Occipital lobe (tissue), 2 donors: ENCODE measurements around the gene MRPL55. TPM values are rescaled to one million over a fixed set of nuclear protein-coding genes. Genes with fewer than 3 reads are reported as not detected.

ENCODE experiments used
- DNase-seq: peaks from one replicate; lab custom pipeline; 2025; lab: John Stamatoyannopoulos, UW
- total RNA-seq: library from RNA; depleted of rRNA; stranded (reverse); fragments of >200 nt; gene quantifications from one replicate; pipeline ENCODE4 v1.2.3, GENCODE V29; 2014

Gene MRPL55
- total RNA-seq = 24.8 TPM

GRCh38 chr1:228109073-228109961, at the start of gene MRPL55:
Gene MRPL55 (minus strand): TSS chr1:228109299. CDS start chr1:228108260, 1,039 bp downstream.
- peak; percentile 98 for DNase-seq

- no peak for DNase-seq
Observed at GRCh38 chr1:228158151-228159007, 49.3 kb upstream of the MRPL55 start.

- DNase-seq = no peak
Observed at GRCh38 chr1:228157729-228158126, 48.6 kb upstream of the MRPL55 start.

GRCh38 chr1:228156941-228157728, 48.0 kb upstream of the MRPL55 start:
- no peak for DNase-seq

GRCh38 chr1:228156515-228156881, 47.4 kb upstream of the MRPL55 start:
- no peak for DNase-seq

GRCh38 chr1:228155596-228156514, 46.8 kb upstream of the MRPL55 start:
- DNase-seq = no peak

GRCh38 chr1:228154670-228155571, 45.8 kb upstream of the MRPL55 start:
- no peak for DNase-seq

- DNase-seq = no peak
Observed at GRCh38 chr1:228154021-228154669, 45.0 kb upstream of the MRPL55 start.

GRCh38 chr1:228152918-228153258, 43.8 kb upstream of the MRPL55 start:
- no peak for DNase-seq

- no peak for DNase-seq
Observed at GRCh38 chr1:228152097-228152917, 43.2 kb upstream of the MRPL55 start.

- DNase-seq = no peak
Observed at GRCh38 chr1:228151180-228151925, 42.3 kb upstream of the MRPL55 start.

- DNase-seq = peak; percentile 26
Observed at GRCh38 chr1:228150461-228151179, 41.5 kb upstream of the MRPL55 start.

- no peak for DNase-seq
Observed at GRCh38 chr1:228150120-228150460, 41.0 kb upstream of the MRPL55 start.

GRCh38 chr1:228149406-228150119, 40.5 kb upstream of the MRPL55 start, which contains the start of gene GJC2:
Gene GJC2 (plus strand): TSS chr1:228149930. CDS start chr1:228157759, 7,829 bp downstream.
- DNase-seq = peak; percentile 21

GRCh38 chr1:228148935-228149405, 39.9 kb upstream of the MRPL55 start:
- no peak for DNase-seq
